ENCODE measurements around the gene ECSIT.

DNA sequence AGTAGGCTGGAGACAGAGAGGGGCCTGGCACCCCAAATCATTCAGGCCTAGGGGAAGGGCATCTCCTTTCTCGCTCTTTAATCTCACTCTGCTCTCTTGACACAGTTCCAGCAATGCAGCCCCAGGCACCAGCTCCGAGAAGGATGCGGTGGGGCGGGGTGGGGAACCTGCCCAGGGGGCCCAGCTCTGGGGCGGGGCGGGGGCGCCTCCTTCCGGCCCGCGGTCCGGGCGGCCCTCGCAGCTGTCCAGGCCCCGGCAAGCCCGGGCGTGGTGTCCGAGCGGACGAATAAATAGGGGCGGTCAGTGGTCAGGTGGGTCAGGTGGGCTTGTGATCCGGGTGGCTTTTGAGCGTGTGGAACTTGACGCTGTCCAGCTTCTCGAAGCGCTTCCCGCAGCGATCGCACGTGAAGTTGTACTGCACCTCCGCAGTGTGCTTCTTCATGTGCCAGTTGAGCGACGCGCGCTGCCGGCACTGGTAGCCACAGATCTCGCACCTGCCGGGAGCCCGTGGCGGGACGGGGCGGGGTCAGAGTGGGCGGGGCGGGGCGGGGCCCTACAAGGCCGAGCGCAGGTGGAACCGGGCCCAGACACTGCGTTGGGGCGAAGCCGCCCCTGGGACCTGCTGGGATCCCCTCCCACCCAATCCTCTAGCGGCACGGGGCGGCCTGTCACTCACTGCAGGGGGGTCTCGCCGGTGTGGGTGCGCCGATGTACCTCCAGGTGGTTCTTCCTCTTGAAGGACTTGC is 45.4 kb downstream of the ECSIT start:
- TF ChIP-seq, protein P1, sequence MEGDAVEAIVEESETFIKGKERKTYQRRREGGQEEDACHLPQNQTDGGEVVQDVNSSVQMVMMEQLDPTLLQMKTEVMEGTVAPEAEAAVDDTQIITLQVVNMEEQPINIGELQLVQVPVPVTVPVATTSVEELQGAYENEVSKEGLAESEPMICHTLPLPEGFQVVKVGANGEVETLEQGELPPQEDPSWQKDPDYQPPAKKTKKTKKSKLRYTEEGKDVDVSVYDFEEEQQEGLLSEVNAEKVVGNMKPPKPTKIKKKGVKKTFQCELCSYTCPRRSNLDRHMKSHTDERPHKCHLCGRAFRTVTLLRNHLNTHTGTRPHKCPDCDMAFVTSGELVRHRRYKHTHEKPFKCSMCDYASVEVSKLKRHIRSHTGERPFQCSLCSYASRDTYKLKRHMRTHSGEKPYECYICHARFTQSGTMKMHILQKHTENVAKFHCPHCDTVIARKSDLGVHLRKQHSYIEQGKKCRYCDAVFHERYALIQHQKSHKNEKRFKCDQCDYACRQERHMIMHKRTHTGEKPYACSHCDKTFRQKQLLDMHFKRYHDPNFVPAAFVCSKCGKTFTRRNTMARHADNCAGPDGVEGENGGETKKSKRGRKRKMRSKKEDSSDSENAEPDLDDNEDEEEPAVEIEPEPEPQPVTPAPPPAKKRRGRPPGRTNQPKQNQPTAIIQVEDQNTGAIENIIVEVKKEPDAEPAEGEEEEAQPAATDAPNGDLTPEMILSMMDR (IDR thresholded peaks at IDR 0.05) = no peak
- TF ChIP-seq TP53 (CRISPR knock-in tag; IDR thresholded peaks at IDR 0.05) (no peak), NR1H2 (CRISPR knock-in tag; IDR thresholded peaks at IDR 0.05) (no peak), SOX15 (CRISPR knock-in tag; IDR thresholded peaks at IDR 0.05) (no peak), GTF2I (CRISPR knock-in tag; conservative IDR thresholded peaks at IDR 0.05) (no peak), IRF2 (CRISPR knock-in tag; IDR thresholded peaks at IDR 0.05; ENCODE audit: borderline replicate concordance, low read depth) (no peak), SP1 (CRISPR knock-in tag; conservative IDR thresholded peaks at IDR 0.05) (no peak), NR2C2 (CRISPR knock-in tag; IDR thresholded peaks at IDR 0.05) (no peak), TCF7 (CRISPR knock-in tag; IDR thresholded peaks at IDR 0.05; ENCODE audit: low read depth) (no peak)
- TF ChIP-seq, protein P2, sequence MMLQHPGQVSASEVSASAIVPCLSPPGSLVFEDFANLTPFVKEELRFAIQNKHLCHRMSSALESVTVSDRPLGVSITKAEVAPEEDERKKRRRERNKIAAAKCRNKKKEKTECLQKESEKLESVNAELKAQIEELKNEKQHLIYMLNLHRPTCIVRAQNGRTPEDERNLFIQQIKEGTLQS (CRISPR knock-in tag; conservative IDR thresholded peaks at IDR 0.05) = no peak
- TF ChIP-seq, protein P3, sequence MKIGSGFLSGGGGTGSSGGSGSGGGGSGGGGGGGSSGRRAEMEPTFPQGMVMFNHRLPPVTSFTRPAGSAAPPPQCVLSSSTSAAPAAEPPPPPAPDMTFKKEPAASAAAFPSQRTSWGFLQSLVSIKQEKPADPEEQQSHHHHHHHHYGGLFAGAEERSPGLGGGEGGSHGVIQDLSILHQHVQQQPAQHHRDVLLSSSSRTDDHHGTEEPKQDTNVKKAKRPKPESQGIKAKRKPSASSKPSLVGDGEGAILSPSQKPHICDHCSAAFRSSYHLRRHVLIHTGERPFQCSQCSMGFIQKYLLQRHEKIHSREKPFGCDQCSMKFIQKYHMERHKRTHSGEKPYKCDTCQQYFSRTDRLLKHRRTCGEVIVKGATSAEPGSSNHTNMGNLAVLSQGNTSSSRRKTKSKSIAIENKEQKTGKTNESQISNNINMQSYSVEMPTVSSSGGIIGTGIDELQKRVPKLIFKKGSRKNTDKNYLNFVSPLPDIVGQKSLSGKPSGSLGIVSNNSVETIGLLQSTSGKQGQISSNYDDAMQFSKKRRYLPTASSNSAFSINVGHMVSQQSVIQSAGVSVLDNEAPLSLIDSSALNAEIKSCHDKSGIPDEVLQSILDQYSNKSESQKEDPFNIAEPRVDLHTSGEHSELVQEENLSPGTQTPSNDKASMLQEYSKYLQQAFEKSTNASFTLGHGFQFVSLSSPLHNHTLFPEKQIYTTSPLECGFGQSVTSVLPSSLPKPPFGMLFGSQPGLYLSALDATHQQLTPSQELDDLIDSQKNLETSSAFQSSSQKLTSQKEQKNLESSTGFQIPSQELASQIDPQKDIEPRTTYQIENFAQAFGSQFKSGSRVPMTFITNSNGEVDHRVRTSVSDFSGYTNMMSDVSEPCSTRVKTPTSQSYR (CRISPR knock-in tag; IDR thresholded peaks at IDR 0.05) = no peak
- TF ChIP-seq, protein P4, sequence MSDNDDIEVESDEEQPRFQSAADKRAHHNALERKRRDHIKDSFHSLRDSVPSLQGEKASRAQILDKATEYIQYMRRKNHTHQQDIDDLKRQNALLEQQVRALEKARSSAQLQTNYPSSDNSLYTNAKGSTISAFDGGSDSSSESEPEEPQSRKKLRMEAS (CRISPR knock-in tag; IDR thresholded peaks at IDR 0.05) = peak; percentile 13; the same call in 1 of the 2 replicates
- TF ChIP-seq, protein P5, sequence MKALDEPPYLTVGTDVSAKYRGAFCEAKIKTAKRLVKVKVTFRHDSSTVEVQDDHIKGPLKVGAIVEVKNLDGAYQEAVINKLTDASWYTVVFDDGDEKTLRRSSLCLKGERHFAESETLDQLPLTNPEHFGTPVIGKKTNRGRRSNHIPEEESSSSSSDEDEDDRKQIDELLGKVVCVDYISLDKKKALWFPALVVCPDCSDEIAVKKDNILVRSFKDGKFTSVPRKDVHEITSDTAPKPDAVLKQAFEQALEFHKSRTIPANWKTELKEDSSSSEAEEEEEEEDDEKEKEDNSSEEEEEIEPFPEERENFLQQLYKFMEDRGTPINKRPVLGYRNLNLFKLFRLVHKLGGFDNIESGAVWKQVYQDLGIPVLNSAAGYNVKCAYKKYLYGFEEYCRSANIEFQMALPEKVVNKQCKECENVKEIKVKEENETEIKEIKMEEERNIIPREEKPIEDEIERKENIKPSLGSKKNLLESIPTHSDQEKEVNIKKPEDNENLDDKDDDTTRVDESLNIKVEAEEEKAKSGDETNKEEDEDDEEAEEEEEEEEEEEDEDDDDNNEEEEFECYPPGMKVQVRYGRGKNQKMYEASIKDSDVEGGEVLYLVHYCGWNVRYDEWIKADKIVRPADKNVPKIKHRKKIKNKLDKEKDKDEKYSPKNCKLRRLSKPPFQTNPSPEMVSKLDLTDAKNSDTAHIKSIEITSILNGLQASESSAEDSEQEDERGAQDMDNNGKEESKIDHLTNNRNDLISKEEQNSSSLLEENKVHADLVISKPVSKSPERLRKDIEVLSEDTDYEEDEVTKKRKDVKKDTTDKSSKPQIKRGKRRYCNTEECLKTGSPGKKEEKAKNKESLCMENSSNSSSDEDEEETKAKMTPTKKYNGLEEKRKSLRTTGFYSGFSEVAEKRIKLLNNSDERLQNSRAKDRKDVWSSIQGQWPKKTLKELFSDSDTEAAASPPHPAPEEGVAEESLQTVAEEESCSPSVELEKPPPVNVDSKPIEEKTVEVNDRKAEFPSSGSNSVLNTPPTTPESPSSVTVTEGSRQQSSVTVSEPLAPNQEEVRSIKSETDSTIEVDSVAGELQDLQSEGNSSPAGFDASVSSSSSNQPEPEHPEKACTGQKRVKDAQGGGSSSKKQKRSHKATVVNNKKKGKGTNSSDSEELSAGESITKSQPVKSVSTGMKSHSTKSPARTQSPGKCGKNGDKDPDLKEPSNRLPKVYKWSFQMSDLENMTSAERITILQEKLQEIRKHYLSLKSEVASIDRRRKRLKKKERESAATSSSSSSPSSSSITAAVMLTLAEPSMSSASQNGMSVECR (CRISPR knock-in tag; IDR thresholded peaks at IDR 0.05; ENCODE audit: borderline replicate concordance) = no peak
